NCI-H774 (cell line): ENCODE data around the gene CFAP74.
"Not testable (repeated sequence)": the region's sequence is repeated elsewhere in the genome, so short reads cannot be mapped to it uniquely, and the experiment has no call there.

ENCODE experiments used
- DNase-seq: peaks from one replicate; lab custom pipeline; 2025; lab: John Stamatoyannopoulos, UW

Gene CFAP74

DNA sequence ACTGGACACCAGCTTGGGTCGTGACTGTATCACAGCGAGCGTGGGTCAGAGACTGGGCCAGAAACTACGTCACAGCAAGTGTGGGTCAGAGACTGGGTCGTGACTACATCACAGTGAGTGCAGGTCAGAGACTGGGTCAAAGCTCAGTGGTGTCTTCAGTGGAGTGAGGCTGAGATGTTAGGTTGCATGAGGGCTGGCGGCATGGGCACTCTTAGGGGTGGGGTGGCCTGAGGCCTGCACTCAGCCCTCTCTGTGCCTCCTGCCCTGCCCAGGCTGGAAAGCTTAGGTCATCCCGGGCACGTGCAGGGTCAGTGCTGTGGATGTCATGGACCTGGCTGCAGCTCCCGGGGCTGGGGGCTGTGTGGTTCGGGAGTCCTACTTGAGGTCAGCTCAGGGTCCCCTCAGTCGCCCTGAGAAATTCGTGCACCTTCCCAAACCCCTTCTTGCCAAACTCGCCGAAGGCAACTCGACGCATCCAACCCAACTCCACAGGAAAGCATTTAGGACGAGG, 19.0 kb downstream of the CFAP74 start:
- no peak for DNase-seq

DNA sequence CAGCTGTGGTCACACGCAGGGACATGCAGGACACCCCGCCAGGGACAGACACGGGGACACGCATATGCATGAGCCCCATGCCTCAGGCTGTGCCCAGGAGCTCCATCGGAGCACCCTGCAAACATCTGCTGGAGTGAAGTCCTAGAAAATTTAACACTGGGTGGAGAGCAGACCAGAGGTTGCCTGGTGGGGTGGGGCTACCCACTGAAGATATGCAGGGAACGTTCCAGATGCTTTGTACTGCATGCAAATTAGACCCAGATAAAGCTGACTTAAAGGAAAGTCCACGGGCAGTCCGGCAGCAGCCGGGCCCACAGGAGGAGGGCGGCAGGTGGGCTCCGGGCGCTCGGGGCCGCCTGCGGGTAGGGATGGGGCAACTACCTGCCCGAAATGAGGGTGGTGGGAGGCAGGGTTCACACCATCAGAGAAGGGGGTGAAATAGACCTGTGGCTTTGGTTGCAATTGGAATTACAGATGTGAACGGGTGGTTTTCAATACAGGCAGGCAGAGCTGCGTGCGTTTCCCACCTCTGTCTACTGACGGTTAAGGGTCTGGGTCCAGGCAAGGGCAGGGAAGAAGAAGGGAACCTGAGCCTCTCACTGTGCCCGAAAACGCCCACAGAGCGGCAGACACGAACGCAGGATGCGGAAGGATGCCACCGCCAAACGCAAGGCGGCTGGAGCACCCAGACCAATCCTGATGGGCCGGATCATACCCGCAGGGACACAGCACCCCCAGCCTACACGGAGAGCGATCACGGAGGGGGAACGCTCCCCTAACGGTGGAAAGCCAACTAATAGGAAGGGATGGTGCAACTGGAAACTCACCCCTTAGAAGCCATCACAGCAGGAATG, 21.0 kb downstream of the CFAP74 start:
- no peak for DNase-seq

DNA sequence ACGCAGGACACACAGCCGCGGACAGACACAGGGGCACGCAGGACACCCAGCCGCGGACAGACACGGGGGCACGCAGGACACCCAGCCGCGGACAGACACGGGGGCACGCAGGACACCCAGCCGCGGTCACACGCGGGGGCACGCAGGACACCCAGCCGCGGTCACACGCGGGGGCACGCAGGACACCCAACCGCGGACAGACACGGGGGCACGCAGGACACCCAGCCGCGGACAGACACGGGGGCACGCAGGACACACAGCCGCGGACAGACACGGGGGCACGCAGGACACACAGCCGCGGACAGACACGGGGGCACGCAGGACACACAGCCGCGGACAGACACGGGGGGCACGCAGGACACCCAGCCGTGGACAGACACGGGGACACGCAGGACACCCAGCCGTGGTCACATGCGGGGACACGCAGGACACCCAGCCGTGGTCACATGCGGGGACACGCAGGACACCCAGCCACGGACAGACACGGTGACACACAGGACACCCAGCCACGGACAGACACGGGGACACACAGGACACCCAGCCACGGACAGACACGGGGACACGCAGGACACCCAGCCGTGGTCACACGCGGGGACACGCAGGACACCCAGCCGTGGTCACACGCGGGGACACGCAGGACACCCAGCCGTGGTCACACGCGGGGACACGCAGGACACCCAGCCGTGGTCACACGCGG, 21.8 kb downstream of the CFAP74 start:
- not testable (repeated sequence) for DNase-seq

DNA sequence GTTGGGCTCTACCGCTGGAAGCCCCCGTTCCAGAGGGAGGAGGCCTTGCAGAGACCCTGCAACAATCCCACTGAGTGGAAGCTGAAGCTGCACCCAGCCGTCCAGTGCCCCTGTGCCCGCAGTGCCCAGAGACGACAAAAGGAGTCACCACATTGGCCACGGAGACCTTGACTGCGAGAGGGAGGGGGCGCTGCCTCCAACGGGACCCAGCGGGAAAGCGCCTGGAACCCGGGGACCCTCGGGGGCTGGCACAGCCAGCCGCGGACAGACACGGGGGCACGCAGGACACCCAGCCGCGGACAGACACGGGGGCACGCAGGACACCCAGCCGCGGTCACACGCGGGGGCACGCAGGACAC, 22.5 kb downstream of the CFAP74 start:
- no peak for DNase-seq

DNA sequence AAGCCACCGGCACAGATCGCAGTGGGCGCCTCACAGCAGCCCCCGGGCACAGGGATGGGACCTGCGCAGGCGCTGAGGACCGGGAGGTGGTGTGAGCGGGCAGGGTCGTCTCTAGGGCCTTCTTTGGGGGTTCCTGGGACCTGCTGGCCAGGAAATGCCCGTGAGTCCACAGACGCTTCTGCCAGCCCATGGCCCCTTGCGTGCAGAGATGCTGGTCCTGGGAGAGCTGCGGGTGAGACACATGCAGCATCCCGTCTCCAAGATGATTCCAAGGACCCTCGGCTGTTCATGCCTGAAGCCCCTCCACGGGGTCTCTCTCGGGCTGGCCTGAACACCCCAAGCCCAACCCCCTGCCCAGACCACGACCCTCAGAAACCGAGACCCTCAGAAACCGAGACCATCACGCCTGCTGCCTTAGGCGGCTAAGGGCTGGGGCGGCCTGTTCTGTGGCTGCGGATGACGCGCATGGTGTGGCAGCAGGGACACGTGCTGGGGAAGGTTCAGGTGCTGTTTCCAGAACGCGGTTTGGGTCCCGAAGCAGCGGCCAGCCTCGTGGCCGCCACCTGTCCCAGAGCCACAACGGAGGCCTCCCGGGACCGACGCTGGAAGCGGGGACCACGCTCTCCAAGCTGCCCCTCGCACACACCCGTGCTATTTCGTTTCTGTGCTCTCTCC, 23.0 kb downstream of the CFAP74 start:
- no peak for DNase-seq

DNA sequence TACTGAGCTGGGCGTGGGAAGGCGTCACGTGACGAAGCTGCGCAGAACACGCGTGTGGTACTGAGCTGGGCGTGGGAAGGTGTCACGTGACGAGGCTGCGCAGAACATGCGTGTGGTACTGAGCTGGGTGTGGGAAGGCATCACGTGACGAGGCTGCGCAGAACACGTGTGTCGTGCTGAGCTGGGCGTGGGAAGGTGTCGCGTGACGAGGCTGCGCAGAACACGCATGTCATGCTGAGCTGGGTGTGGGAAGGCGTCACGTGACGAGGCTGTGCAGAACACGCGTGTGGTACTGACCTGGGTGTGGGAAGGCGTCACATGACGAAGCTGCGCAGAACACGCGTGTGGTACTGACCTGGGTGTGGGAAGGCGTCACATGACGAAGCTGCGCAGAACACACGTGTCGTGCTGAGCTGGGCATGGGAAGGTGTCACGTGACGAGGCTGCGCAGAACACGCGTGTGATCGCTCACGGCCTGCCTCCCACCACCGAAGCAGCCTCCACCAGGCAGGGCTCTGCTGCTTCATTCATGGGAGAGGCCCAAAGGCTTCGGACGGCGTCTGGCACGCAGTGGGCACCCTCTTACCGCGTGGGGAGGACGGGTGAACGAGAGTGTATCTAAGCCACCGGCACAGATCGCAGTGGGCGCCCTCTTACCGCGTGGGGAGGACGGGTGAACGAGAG, 24.0 kb downstream of the CFAP74 start:
- DNase-seq, result no peak

DNA sequence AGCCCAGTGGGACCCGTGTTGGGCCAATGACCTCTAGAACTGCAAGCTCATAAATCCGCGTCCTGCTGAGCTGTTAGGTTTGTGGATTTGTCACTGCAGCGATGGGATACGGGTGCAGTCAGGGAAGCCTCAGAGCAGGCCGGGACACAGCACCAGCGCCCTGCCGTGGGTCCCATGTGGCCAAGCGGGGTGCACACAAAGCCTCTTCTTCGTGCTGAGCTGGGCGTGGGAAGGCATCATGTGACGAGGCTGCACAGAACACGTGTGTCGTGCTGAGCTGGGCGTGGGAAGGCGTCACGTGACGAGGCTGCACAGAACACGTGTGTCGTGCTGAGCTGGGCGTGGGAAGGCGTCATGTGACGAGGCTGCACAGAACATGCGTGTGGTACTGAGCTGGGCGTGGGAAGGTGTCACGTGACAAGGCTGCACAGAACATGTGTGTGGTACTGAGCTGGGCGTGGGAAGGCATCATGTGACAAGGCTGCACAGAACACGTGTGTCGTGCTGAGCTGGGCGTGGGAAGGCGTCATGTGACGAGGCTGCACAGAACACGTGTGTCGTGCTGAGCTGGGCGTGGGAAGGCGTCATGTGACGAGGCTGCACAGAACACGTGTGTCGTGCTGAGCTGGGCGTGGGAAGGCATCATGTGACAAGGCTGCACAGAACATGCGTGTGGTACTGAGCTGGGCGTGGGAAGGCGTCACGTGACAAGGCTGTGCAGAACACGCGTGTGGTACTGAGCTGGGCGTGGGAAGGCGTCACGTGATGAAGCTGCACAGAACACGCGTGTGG, 24.7 kb downstream of the CFAP74 start:
- DNase-seq, result not testable (repeated sequence)

DNA sequence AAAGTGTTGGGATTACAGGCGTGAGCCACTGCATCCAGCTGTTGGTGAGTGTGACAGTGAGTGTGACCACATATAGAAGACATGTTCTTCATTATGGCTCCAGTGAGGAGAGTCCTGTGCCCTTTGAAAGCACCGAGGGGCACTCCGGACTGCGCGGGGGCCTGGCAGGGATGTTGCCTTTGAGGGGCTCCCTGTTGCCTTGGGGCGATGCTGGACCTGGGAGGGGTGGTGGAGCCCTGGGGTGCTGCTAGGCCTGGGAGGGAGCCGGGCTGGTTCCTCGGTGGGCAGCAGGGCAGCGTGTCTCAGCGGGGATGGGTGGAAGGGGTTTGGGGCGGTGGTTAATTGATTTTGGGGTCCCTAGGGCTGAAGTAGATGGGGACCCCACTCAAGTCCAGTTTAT, 25.5 kb downstream of the CFAP74 start:
- DNase-seq, result no peak

DNA sequence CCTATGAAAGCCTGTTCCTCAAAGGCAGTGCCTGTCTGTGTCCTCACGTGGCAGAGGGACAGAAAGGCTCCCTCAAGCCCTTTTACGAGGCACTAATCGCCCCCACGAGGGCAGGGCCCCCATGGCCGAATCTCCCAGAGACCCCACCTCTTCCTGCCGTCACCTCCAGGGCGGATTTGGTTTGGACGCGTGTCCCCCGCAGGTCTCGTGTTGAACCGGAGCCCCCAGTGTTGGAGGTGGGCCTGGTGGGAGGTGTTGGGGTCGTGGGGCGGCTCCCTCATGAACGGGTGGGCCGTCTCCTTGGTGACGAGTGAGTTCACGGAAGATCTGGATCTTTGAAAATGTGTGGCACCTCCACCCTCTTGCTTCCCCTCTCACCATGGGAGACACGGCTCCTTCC, 27.6 kb downstream of the CFAP74 start:
- DNase-seq, result no peak

DNA sequence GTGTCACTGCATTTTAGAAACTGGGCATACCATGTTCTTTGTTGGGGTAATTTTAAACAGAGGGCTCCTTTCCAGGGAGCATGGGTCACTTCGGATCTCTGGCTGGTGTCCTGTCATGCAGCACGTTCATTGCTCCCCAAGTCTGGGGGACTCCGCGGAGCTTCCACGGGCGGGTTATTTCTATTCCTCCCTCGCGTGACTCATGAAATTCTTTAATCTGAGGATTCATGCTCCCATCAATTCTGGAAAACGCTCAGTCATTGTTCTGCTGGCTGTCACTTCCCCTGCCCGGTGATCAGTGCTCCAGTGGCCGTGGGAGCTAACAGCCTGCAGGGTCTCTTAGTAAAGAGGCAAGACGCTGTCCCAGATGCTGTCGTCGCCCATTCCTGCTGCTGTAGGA, 28.1 kb downstream of the CFAP74 start:
- no peak for DNase-seq

DNA sequence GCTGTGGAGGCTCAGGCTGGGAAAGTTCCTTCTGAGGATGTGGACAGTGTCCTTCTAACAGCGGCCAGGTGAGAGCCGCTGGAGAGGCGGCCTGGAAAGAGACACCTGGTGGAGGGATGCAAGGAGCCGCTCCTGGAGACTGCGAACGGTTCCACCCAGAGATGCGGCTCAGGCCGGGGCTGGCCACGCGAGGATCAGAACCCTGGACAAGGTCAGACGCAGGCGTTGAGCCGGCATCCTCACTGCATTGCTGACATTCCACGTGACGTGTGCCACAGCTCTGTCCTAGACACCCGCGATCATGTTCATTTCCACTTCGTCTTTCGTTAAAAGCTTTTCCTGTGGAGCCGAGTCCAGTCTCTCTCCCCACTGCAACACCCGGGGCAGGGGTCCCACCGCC, 28.8 kb downstream of the CFAP74 start:
- no peak for DNase-seq

DNA sequence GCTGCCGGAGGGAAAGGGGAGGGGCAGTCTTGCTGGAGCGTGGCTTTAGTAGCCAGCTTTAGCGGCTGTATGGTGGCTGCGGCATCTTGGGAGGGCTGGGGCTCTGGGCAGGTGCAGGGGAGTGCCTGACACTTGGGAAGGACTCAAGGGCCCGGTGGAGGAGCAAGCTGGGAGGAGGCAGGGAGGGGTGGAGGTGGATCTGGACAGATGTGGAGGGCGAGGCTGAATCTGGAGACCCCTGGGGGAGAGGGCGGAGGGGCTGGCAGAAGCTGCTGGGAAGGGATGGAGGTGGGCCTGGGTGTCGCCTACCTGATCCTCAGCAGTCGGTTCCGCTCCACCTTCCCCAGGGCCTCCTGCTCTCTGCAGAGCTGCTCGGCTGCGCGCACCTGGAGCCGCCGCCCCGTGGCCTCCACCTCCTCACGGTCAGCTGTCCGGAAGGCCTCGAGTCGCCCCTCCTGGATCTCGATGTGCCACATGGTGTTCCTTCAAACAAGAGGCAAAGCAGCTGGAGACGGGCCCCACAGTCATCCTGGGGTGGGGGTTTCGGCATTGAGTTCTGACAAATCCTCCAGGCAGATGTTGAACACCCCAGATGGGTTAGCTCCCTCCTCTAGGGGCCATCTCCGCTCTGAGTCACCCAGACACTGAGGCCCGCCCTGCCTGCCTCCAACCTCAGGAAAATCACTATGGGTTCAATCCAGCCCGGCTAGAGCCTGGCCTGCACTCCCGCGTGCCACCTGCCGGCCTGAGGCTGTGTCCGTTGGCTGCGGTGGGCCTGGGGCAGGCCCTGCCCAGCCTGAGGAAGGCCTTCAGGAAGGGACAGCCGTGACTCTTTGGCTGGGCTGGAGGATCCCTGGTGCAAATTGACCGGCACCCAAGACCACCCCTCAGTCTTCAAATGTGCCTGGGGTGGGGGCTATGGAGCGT, 29.6 kb downstream of the CFAP74 start:
- DNase-seq, result no peak

DNA sequence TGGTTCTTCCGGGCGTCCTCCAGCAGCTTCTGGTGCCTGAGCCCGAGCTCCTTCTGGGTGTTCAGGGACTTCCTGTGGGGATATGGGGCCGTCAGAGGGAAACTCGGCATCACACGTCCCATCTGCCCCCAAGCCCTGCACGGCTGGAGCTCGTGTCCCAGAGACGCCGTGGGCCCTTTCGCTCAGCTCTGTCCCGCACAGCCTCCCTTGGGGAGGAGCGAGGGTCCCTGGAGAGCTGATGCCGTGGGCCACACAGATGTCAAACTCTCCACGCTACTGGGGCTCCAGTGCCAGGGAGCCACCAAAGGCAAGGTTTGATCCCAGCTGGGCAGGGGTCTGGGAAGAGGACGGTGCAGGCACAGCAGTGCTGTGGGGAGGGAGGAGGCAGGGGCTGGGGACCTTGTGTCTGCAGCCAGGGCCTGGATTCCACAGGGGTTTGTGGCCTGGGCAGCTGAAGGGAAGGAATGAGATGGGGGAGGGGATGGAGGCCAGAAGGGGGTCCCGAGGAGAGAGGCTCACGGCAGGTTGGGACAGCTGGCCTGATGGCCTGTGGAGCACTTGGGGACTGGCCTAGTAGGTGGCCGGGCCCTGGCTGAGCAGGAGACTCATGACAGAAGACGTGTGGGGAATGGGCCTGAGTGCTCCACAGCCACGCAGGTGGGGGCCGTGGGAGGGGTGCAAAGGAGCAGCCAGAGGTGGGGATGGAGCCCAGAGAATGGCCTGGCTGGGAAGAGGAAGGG, 30.4 kb downstream of the CFAP74 start:
- no peak for DNase-seq

DNA sequence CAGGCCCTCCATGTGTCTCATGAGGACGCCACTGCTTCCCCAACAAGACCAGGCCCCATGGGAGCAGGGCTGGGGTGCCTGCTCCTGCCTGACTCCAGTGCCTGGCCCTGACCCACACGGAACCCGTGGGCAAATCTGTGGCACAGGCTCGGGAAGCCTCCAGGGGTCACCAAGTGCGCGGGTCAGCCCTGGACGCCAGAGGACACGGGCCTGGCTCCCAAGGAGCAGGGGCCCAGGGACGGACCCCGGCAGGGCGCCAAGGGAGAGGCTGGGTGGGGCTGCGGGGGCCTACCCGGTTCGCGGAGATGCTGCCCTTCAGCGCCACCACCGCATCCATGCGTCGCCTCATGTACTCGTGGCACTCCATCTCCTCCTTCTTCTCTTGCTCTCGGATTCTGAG, 31.9 kb downstream of the CFAP74 start:
- DNase-seq, result no peak

DNA sequence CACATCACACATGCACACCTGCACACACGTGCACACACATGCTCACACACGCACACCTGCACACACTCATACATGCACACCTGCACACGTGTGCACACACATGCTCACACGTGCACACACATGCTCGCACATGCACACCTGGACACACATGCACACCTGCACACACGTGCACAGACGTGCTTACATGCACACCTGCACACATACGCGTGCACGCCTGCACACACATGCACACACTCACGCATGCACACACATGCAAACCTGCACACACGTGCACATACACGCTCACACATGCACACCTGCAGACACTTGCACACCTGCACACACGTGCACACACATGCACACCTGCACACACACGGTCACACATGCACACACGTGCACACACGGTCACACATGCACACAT, 32.6 kb downstream of the CFAP74 start:
- DNase-seq, result no peak

DNA sequence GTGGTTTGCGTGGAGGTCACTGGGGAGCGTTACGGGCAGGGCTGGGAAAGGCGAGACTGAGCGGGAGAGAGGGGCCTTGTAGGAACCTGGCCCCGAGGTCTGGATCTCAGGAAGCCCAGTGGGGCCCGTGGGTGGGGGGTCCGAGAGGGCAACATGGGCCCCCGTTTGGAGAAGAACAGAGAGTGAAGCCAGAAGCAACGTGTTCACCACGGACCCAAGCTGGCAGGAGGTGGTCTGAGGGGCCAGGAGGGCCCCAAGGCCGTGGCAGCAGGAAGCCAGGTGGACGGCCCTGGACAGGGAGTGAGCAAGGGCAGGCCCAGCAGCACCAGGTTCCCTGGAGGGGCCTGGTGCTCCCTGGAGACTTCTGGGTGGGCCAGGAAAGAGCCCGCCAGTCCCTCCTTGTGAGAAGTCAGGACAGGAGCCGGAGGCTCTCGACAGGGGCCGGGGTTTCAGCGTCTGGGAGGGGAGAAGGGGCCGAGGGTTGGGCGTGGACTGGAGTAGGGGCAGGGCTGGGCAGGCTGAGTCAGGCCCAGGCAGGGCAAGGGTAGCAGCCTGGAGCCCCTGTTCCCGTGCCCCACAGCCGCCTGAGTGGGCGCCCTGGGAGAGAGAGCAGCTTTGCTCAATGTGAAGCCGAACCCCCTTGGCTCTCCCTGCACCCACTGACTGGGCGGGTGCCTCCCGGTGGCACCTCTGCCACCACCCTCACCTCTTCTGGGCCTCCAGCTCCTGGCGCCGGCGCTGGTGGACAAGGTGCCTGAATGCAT, 33.5 kb downstream of the CFAP74 start:
- DNase-seq, result no peak

DNA sequence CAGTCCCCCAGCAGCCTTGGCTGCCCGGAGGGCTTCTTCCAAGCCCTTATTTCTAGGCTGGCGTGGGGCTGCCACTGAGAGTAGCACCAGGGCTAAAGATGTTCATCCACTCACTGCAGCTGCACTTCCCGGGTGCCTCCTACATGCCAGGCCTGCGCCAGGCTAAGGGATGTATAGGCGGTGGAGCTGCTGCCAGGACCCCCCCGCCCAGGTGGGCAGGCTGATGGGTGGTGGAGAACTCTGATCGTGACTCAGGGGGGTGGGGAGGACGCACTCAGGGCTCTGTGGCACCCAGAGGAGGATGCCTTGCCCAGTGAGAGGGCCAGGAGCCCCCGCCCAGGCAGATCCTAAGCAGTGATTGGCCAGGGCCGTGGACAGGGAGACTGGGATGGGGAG, 34.1 kb downstream of the CFAP74 start:
- no peak for DNase-seq

DNA sequence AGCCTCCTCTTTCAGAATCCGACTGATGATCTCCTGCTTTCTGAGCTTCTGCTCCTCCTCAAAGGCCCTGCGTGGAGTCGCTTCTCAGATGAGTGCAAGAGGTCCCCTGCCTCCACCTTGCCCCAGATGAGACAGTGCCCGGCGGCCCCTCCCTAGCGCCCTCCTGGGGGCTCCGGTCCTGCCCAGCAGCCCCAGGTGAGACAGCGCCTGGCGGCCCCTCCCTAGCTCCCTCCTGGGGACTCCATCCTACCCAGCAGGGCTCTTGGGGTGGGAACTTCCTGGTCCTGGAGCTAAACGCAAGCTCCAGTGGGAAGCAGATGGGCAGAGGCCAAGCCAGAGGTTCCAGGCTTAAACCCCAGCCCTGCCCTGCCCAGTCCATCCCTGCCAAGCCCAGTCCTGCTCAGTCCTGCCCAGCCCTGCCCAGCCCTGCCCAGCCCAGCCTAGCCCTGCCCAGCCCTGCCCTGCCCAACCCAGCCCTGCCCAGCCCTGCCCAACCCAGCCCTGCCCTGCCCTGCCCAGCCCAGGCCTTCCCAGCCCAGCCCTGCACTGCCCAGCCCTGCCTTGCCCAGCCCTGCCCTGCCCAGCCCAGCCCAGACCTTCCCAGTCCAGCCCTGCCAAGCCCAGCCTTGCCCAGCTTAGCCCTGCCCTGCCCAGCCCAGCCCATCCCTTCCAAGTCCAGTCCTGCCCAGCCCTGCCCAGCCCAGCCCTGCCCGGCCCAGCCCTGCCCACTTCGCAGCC, 34.6 kb downstream of the CFAP74 start:
- DNase-seq, result no peak
